DMS79 treated with DMSO at 0.1 percent for 48 hours (cell line): Measurements from ENCODE around the gene SFTPA1.
"Not testable (repeated sequence)": the region's sequence is repeated elsewhere in the genome, so short reads cannot be mapped to it uniquely, and the experiment has no call there.

Source experiments
- DNase-seq: peaks from one replicate; lab custom pipeline; 2025; lab: John Stamatoyannopoulos, UW

Gene SFTPA1

DNA sequence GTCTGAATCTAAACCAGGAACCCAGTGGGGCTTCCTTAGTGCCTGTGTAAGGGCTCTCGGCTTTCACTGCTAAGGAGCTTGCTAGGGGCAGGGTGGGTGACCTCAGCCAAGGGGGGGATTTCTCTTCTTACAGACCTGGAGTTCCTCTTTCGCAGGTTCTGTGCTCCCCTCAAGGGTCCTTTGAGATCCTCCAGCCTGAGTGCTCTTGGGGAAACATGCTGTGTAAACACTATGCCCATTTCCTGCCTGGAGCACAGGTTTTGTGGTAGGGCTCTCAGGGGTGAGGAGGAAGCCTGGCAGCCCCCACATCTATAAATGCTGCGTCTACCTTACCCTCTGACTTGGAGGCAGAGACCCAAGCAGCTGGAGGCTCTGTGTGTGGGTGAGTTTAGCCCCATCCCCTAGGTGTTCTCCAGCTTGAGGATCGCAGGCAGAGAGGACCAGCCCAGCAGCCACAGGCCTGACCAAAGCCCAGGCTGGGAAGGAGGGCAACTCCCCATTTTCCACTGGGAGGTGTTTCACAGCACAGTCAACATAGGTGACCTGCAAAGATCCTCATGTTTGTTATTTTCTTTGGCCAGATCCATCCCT, at the start of gene SFTPA1:
Gene SFTPA1 (plus strand): TSS at position 339 of the 591 bp plus-strand sequence. CDS start 887 bp downstream, outside the sequence.
- peak; percentile 67 for DNase-seq

DNA sequence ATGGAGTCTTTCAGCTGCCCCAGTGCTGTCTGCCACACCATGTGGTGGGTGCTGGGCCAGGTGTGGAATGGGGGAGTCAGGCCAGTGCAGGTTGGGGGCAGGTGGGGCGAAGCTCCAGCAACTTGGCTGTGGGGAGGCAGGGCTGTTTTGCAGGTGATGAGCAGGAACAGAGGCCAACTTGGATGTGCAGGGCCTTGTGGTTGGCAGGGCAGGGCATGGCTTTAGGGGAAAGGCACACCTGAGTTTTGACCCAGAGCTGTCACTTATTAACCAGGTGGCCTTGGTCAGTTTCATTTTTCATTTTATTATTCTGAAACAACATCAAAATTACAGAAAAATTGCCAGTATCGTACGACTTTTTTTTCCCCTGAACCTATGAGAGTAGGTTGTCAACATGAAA, 49.5 kb upstream of the SFTPA1 start:
- DNase-seq: no peak

GRCh38 chr10:79562135-79562756, 48.5 kb upstream of the SFTPA1 start:
- no peak for DNase-seq

DNA sequence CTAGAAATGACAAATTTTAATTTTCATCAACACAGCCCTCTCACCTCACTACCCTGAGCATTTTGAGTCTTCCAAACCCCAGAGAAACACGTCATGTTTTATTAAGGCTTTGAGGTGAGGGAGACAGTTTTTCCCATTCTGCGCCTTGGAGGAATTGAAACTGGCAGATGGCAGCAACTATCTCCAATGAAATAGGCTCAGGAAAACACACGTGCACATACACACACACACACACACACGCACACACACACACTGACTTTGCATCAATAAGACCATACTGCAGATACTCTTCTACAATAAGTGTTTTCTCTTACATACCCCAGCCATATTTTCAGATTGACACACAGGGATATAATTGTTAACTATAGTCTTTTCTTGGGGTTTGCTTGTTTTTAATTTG, 47.3 kb upstream of the SFTPA1 start:
- DNase-seq: no peak

DNA sequence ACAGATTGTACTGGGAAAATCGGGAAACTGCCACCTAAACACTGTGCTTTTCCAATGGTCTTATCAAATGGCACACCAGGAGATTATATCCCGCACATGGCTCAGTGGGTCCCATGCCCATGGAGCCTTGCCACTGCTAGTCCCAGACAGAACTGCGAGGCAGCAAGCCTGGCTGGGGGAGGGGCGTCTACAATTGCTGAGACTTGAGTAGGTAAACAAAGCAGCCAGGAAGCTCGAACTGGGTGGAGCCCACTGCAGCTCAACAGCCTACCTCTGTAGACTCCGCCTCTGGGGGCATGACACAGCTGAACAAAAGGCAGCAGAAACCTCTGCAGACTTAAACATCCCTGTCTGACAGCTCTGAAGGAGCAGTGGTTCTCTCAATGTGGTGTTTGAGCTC, 40.1 kb upstream of the SFTPA1 start:
- not testable (repeated sequence) for DNase-seq

- DNase-seq: no peak
These were observed 31.4 kb upstream of the SFTPA1 start for GRCh38 chr10:79579361-79579760.

DNA sequence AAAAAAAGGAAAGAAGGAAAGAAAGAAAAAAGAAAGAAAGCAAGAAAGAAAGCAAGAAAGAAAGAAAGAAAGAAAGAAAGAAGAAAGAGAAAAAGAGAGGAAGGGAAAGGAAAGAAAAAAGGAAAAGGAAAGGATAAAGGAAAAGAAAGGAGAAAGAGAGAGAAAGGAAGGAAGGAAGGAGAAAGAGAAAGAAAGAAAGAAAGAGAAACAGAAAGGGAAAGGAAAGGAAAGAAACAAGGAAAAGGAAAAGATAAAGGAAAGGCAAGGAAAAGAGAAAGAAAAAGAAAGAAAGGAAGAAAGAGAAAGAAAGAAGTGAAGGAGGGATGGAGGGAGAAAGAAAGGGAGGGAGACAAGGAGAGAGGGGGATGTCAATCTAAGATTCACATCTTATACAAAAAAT, 29.7 kb upstream of the SFTPA1 start:
- DNase-seq: no peak

DNA sequence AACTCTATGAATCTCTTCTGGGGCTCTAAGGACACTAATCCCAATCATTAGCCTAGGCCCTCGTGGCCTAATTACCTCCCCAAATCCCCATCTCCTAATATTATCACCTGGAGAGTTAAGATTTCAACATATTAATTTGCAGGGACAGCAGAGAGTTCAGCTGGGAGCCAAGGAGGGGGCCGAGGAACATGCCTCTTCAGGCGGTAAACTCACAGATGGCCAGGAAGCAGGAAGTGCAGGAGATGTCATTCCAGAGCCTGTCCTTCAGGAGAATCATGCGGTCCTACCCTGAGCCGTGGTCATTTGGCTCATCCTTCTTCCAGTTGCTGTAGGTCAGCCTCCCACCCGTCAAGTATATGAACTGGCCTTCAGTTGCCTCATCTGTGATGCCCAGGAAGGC, 28.6 kb upstream of the SFTPA1 start:
- DNase-seq: no peak

DNA sequence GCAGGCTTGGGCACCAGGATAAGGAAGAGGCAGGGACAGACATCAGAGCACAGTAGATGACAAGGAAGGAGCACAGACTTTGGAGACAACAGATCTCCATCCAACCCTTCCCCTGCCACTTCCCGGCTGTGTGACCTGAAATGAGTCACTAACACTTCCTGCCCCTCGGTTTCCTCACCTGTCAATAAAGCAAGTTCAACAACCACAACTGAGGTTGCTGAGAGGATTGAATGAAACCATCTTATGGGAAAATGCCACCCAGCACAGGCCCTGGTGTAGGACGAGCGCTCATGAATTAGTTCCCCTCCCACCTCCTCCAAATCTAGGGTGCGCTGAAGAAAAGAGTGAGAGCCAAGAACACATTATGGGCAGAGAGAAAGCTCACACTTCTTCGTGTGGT, 27.8 kb upstream of the SFTPA1 start:
- not testable (repeated sequence) for DNase-seq

GRCh38 chr10:79583488-79584024, 27.2 kb upstream of the SFTPA1 start:
- no peak for DNase-seq

GRCh38 chr10:79585870-79586527, 24.7 kb upstream of the SFTPA1 start:
- no peak for DNase-seq

DNA sequence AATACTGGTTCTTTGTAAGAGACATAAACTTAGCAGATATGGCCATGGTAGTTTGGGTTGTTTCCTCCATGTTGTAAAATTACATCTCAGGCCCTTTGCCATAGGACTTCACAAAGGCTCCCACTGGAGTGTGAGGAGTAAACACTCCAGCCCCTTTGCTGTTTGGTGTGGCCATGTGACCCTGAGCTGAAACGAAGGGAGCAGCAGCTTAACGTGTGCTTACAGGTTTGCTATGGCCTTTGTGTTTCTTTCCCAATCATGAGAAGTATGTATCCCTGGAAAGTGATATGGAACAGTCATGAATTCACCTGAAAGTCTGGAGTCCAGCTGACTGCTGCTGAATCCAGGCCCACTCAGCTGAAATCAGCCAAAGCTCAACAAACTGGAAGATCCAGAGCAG, 23.8 kb upstream of the SFTPA1 start:
- DNase-seq: no peak

DNA sequence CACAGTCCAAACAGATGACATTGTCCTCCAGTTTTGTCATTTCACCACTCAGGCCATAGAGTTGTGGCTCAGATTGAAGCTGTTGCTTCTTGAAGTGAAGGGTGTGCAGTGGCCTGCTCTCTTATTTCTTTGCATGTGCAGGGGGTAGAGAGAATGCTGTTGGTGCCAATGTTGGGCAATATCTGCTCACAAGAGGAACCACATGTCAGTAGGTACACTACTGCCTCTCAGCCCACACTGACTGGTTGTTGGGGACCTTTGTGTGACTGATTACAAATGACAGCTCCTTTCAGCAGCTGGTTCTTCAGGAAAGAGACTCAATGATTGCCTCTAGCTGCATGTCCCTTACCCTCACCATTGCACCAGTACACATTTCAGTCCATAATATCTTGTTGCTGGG, 21.9 kb upstream of the SFTPA1 start:
- no peak for DNase-seq

DNA sequence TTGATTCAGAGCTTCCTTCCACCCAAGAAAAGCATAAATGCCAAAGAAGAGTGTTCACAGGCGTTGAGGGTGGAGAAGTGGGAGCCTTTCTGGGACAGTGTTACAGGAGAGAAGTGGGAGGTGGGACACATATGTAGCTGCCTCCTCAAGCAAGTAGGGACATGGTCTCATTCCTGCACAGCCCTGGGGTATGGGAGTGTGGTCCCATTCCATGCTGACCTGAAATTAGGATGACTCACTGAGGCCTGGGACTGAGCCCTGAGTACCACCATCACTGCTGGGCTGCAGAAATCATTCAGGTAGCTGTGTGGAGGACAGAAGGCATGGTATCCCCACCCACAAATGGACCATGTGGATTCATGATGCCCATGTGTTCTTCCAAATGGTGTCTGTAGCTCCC, 17.4 kb upstream of the SFTPA1 start:
- DNase-seq: no peak

GRCh38 chr10:79594565-79594964, 16.2 kb upstream of the SFTPA1 start:
- DNase-seq: not testable (repeated sequence)

GRCh38 chr10:79595510-79595909, 15.2 kb upstream of the SFTPA1 start:
- no peak for DNase-seq

- DNase-seq: not testable (repeated sequence)
These were observed 11.1 kb upstream of the SFTPA1 start for GRCh38 chr10:79599644-79600043.

GRCh38 chr10:79601939-79602338, 8.8 kb upstream of the SFTPA1 start:
- DNase-seq: no peak

- DNase-seq: no peak
These were observed 7.8 kb upstream of the SFTPA1 start for GRCh38 chr10:79602953-79603352.

GRCh38 chr10:79604294-79604693, 6.4 kb upstream of the SFTPA1 start:
- DNase-seq: no peak

DNA sequence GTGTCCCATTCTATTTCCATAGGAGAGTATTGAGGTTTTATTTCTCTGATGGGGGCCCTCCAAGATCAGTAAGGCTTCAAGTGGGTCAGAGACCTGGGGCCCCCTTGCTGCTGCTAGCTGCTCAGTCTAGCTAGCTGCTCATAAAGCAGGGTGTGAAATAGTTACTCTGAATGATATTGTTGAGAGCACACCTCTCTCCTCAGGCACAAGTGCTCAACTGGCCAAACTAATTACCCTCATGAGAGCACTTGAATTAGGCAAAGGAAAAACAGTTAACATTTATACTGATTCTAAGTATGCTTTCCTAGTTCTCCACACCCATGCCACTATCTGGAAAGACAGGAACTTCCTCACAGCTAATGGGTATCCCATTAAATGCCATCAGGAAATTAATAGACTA, 5.4 kb upstream of the SFTPA1 start:
- DNase-seq: peak; percentile 49

DNA sequence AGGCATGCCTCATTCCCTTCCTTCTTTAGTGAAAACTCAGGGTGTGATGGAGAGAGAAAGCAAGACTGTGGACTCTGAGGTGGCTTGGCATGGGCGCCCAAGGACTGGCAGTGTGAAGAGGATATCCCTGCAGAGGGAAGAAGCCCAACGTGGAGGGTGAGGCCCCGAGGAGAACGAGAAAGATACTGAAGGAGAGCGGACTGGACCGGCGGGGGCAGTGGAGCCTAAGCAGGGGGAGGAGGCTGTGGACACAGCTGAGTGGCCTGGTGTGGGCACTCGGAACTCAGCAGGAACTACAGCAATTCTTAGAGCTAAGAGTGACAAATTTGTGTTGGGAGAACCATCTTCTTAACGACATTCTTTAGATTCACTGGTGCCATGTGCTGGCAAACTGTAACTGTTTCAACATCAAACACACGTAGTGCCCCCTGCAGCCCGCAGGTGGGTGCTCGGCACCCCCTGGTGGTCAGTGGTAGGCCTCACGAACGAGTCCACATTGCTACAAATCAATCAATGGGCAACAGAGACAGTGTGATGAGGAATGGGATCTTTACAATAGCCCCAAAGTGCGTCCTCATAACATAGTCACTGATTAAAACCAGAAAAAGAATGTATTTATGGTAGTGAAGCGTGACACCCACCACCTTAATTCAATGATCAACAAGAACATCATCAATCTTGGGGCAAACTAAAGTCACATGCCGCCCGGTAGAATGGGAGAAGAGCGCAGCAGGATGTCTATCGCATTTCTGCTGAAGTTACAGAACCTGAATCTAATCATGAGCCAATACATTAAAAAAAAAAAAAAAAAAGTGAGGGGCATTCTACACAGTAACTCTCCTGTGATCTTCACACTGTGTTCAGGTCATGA, 2.0 kb upstream of the SFTPA1 start:
- DNase-seq: no peak
